ENCODE data around the gene GFOD2. TPM values are rescaled to one million over a fixed set of nuclear protein-coding genes. Genes with fewer than 3 reads are reported as not detected.

The GFOD2 gene
- total RNA-seq, 1 experiment from 2014 or later, result 13.4 TPM

DNA sequence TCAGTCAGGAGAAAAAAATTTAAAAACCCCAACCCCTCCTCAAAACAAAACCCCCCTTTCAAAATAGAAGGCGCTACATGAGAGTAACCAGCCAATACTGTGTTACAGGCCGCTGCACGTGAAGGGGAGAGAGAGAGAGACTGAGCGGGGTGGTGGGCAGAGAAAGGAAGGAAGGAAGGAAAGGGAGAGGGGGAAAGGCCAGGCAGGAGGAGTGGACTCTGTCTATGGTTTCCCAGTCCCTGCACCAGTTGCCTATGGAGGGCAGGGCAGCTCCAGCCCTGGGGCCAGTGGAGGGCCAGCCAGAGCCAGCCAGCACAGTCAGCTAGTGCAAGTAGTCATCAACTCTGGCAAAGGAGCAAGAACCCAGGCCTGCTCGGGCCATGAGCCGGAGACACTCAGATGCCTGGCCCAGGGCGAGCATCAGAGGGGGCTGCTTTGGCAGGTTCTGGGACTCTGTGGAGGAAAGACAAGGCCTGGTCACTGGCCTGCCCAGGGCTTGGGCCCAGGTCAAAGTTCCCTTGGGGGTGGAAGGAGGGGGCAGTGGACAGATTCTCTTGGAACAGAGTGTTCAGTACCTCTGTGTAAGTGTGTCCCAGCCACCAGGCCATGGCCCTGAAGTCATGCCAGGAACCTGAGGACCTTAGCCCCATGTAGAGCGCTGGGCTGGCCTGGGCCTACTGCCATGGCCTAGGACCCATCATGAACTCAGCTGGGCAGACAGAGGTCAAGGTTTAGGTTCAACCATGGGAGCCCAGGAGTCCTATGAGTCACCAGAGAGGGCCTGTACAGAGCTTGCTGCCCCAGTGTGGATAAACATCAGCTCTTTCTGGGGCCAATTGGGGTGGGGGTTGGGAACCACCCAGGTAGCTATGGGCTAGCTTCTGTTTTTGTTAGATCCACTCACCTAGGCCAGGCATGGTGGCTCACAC lies 7.3 kb upstream of the GFOD2 start:
- peaks cover 13% of the 10 kb centered on the region for H3K36me3 Mint-ChIP-seq (ENCODE audit: insufficient read depth, unreplicated experiment)
- CTCF ChIA-PET, result no interaction called here

DNA sequence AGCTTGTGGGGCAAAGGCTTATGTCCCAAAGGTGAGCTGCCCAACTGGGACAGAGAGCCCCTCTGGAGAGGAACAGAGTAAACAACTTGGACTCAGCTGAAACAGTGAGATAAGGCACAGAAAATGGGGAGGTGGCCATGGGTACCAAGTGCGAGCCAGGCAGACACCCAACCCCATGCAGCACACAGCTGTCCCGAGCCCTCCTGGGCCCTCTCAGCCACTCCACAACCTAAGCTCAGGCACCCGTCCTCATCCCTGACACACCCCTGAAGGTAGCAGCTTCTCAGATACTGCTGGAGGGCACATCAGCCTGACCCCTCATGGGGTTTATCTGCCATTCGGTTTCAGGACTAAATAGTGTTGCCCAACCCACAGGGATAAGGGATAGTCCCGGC lies 4.8 kb upstream of the GFOD2 start:
- Histone ChIP-seq H3K4me3 (ENCODE audit: low read depth, low read length) (no peak overlapping the region), H3K27me3 (replicated peaks; ENCODE audit: control insufficient read depth, insufficient read depth, low read length) (no peaks in the 10 kb centered on the region), H3K4me1 (peaks cover 4% of the 10 kb centered on the region; the same call in 1 of the 2 replicates), H3K9me3 (no peaks in the 10 kb centered on the region), H3K36me3 (ENCODE audit: control insufficient read depth, insufficient read depth, low read length) (peaks cover 9% of the 10 kb centered on the region; the same call in 1 of the 2 replicates)
- no TSS peak for BruUV-seq (replicated peaks)
- H3K27me3 Mint-ChIP-seq (ENCODE audit: insufficient read depth, unreplicated experiment), result no peaks in the 10 kb centered on the region
- peaks cover 24% of the 10 kb centered on the region for H3K36me3 Mint-ChIP-seq (ENCODE audit: insufficient read depth, unreplicated experiment)
- CTCF ChIA-PET, result interaction anchor here (1.1 kb wide), 1 partner anchor 53 kb away, joined by 3 read pairs; no protein-coding TSS in a partner anchor
- H3K4me1 Mint-ChIP-seq (ENCODE audit: low read depth, unreplicated experiment), result peaks cover 9% of the 10 kb centered on the region
- no peak overlapping the region for H3K27ac Mint-ChIP-seq (ENCODE audit: unreplicated experiment)
- H3K9me3 Mint-ChIP-seq (ENCODE audit: unreplicated experiment), result no peaks in the 10 kb centered on the region
- POLR2A ChIA-PET, result no interaction called here
- TF ChIP-seq, protein P1, sequence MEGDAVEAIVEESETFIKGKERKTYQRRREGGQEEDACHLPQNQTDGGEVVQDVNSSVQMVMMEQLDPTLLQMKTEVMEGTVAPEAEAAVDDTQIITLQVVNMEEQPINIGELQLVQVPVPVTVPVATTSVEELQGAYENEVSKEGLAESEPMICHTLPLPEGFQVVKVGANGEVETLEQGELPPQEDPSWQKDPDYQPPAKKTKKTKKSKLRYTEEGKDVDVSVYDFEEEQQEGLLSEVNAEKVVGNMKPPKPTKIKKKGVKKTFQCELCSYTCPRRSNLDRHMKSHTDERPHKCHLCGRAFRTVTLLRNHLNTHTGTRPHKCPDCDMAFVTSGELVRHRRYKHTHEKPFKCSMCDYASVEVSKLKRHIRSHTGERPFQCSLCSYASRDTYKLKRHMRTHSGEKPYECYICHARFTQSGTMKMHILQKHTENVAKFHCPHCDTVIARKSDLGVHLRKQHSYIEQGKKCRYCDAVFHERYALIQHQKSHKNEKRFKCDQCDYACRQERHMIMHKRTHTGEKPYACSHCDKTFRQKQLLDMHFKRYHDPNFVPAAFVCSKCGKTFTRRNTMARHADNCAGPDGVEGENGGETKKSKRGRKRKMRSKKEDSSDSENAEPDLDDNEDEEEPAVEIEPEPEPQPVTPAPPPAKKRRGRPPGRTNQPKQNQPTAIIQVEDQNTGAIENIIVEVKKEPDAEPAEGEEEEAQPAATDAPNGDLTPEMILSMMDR (IDR thresholded peaks at IDR 0.05; ENCODE audit: insufficient read depth in 1 of 2, low read depth in 1 of 2, low read length in 1 of 2, severe bottlenecking in 1 of 2, unreplicated experiment in 1 of 2), result no peak
- DNase-seq, result no peak
- intact Hi-C loops (cut with micrococcal nuclease; ENCODE audit: unreplicated experiment), result no loop called here
- H3K4me3 Mint-ChIP-seq (ENCODE audit: unreplicated experiment), result no peak overlapping the region

More for the DNA sequence above, 7.3 kb upstream of the GFOD2 start:
- Mint-ChIP-seq H3K27ac (ENCODE audit: unreplicated experiment) (no peak overlapping the region), H3K27me3 (ENCODE audit: insufficient read depth, unreplicated experiment) (no peaks in the 10 kb centered on the region), H3K9me3 (ENCODE audit: unreplicated experiment) (no peaks in the 10 kb centered on the region), H3K4me1 (ENCODE audit: low read depth, unreplicated experiment) (no peaks in the 10 kb centered on the region), H3K4me3 (ENCODE audit: unreplicated experiment) (no peak overlapping the region)
- POLR2A ChIA-PET, result no interaction called here
- intact Hi-C loops (cut with micrococcal nuclease; ENCODE audit: unreplicated experiment), result no loop called here
- DNase-seq, result no peak
- TF ChIP-seq, protein P1 (IDR thresholded peaks at IDR 0.05; ENCODE audit: insufficient read depth in 1 of 2, low read depth in 1 of 2, low read length in 1 of 2, severe bottlenecking in 1 of 2, unreplicated experiment in 1 of 2), result no peak
- Histone ChIP-seq H3K27me3 (replicated peaks; ENCODE audit: control insufficient read depth, insufficient read depth, low read length) (no peaks in the 10 kb centered on the region), H3K36me3 (ENCODE audit: control insufficient read depth, insufficient read depth, low read length) (peaks cover 9% of the 10 kb centered on the region; the same call in 1 of the 2 replicates), H3K9me3 (no peaks in the 10 kb centered on the region), H3K4me3 (ENCODE audit: low read depth, low read length) (no peak overlapping the region), H3K4me1 (no peaks in the 10 kb centered on the region)
- BruUV-seq (replicated peaks), result no TSS peak

DNA sequence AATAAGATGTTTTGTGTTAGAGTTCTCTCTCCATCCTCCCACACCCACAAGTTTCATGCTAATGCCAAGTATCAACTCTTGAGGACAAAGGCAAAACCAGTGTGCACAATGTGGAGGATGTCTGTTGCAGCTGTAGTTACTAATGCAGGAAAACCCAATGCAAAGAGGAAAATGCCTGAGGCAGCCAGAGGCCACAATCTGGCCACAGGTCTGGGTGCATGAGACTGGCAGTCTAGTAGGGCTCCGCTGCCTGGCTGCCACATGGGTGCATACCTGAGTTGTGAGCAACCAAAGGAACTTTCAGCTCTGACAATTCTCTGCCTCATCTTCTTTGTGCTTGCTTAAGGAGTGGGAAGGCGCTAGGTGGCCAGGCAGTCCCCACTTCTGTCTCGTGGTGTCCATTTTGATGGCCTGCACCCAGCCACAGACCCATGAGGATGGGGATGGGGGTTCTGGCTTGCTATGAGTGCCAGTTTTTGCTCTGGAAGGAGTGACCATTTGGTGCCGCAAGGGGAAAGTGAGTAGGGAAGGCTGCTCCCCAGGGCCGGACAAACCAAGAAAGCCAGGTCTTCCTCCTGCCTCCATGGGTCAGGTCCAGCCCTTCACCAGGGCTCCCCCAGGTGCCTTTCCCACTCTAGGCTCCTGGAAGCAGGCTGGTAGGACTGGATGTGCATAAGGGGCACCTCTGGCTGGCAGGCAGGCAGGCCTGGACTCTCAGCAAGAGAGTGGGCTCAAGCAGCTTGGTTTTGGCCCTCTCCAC lies 4.2 kb upstream of the GFOD2 start:
- Histone ChIP-seq H3K36me3 (ENCODE audit: control insufficient read depth, insufficient read depth, low read length) (peaks cover 9% of the 10 kb centered on the region; the same call in 1 of the 2 replicates), H3K9me3 (no peaks in the 10 kb centered on the region), H3K27me3 (replicated peaks; ENCODE audit: control insufficient read depth, insufficient read depth, low read length) (no peaks in the 10 kb centered on the region), H3K4me1 (peaks cover 4% of the 10 kb centered on the region; the same call in 1 of the 2 replicates), H3K4me3 (ENCODE audit: low read depth, low read length) (no peak overlapping the region)
- peaks cover 14% of the 10 kb centered on the region for H3K4me1 Mint-ChIP-seq (ENCODE audit: low read depth, unreplicated experiment)
- H3K9me3 Mint-ChIP-seq (ENCODE audit: unreplicated experiment), result no peaks in the 10 kb centered on the region
- no peak for DNase-seq
- no peak overlapping the region for H3K4me3 Mint-ChIP-seq (ENCODE audit: unreplicated experiment)
- peaks cover 26% of the 10 kb centered on the region for H3K36me3 Mint-ChIP-seq (ENCODE audit: insufficient read depth, unreplicated experiment)
- intact Hi-C loops (cut with micrococcal nuclease; ENCODE audit: unreplicated experiment), result no loop called here
- no peak overlapping the region for H3K27ac Mint-ChIP-seq (ENCODE audit: unreplicated experiment)
- POLR2A ChIA-PET, result no interaction called here
- CTCF ChIA-PET, result interaction anchor here (1.1 kb wide), 1 partner anchor 53 kb away, joined by 3 read pairs; no protein-coding TSS in a partner anchor
- BruUV-seq (replicated peaks), result no TSS peak
- no peaks in the 10 kb centered on the region for H3K27me3 Mint-ChIP-seq (ENCODE audit: insufficient read depth, unreplicated experiment)
- TF ChIP-seq, protein P1 (IDR thresholded peaks at IDR 0.05; ENCODE audit: insufficient read depth in 1 of 2, low read depth in 1 of 2, low read length in 1 of 2, severe bottlenecking in 1 of 2, unreplicated experiment in 1 of 2), result no peak
